ENCODE measurements around the gene INO80. TPM values are rescaled to one million over a fixed set of nuclear protein-coding genes. Genes with fewer than 3 reads are reported as not detected.

Gene INO80, protein sequence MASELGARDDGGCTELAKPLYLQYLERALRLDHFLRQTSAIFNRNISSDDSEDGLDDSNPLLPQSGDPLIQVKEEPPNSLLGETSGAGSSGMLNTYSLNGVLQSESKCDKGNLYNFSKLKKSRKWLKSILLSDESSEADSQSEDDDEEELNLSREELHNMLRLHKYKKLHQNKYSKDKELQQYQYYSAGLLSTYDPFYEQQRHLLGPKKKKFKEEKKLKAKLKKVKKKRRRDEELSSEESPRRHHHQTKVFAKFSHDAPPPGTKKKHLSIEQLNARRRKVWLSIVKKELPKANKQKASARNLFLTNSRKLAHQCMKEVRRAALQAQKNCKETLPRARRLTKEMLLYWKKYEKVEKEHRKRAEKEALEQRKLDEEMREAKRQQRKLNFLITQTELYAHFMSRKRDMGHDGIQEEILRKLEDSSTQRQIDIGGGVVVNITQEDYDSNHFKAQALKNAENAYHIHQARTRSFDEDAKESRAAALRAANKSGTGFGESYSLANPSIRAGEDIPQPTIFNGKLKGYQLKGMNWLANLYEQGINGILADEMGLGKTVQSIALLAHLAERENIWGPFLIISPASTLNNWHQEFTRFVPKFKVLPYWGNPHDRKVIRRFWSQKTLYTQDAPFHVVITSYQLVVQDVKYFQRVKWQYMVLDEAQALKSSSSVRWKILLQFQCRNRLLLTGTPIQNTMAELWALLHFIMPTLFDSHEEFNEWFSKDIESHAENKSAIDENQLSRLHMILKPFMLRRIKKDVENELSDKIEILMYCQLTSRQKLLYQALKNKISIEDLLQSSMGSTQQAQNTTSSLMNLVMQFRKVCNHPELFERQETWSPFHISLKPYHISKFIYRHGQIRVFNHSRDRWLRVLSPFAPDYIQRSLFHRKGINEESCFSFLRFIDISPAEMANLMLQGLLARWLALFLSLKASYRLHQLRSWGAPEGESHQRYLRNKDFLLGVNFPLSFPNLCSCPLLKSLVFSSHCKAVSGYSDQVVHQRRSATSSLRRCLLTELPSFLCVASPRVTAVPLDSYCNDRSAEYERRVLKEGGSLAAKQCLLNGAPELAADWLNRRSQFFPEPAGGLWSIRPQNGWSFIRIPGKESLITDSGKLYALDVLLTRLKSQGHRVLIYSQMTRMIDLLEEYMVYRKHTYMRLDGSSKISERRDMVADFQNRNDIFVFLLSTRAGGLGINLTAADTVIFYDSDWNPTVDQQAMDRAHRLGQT (N-terminal part only)
- 27.6 and 30.9 TPM in 2 replicates for total RNA-seq

DNA sequence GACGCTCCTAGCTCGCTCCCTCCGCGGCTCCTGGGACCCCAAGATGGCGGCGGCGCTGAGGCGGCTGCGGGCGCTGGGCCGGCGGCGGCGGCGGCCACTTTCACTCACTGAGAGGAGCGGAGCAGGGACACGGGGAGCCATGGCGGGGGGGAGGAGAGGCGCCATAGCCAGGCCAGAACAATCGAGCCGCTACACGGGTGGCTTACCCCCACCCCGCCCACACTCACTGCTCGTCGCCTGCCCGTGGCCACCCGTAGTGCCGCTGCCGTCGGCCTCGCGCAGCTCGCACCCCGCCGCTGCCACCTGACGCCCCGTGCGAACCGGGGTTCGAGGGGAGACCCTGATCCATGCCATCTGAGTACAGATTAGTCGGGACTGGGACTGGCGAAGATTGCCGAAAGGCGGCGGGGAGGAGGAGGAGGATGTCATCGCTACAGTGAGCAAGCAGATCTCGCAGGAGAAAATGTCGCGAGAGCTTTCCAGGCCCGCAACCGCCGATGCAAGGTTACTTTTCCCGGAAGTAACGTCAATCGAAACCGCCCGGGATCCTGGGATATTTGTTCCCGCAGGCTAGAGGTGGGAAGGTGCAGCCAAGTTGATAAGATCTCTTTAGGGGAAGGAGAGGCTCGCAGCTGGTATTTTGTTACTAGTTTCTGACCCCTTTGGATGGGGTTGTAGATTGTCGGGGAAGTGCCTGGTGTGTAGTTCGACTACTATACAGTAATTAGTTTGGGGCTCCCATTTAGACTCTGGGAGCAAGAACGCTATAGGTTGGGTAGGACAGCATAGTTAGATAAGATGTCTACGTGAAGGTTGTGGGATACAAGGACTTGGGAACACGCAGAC lies at the start of gene INO80:
Gene INO80, minus strand, starts transcription at position 165 of the 846 bp plus-strand sequence. CDS start 19,970 bp downstream, outside the sequence.

DNA sequence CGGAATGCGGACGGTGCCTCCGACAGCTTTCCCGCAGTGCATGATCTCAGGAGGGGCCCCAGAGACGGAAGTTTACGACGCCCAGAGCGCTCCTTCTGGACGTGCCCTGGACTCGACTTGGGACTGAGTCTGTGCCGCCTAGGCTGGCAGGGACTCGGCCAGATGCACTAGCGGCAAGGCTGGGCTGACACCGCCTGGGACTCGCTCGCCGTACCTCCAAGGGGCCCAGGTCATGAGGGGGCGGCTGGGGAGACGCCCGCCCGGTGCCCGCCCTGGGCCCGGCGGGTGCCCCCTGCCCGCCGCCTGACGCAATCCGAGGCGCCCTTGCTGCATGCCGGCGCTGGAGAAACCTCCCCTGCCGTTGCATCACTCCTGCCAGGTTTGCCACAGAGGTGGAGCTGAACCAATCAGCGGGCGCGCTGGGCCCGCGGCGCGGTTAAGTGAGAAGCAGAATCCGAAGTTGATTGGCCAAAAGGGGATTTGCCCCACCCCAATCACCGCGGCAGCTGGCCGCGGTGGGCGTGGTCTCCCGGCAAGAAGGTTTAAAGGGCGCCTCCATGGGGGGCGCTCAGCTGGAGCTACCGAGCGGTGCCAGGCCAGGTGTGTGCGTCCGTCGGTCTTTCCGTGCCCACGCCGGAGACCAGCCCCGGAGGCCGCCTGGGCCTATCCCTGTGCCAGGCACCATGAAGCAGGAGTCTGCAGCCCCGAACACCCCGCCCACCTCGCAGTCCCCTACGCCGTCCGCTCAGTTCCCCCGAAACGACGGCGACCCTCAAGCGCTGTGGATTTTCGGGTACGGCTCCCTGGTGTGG lies 163.0 kb downstream of the INO80 start, which contains the start of gene CHAC1:
Gene CHAC1, plus strand, starts transcription at position 571 of the 812 bp plus-strand sequence. Its CDS starts 113 bp downstream, at position 684.

Other genes starting within 250 kb of the INO80 start
- gene RHOV, start 242.0 kb downstream of the INO80 start, total RNA-seq = not detected in 2 replicates
- 47.9 and 49.5 TPM in 2 replicates for gene VPS18, start 221.8 kb downstream of the INO80 start, total RNA-seq
- gene DLL4, start 186.9 kb downstream of the INO80 start, total RNA-seq = 0.28 and 0.38 TPM in 2 replicates
- gene CHAC1, start 162.8 kb downstream of the INO80 start, total RNA-seq = 3.9 and 6.5 TPM in 2 replicates
- under 0.01 TPM in 1 of 2 replicates, not detected in the other for gene EXD1, start 114.5 kb upstream of the INO80 start, total RNA-seq
- 77.6 and 79.2 TPM in 2 replicates for gene CHP1, start 115.0 kb upstream of the INO80 start, total RNA-seq
- 2.3 and 14.6 TPM in 2 replicates for gene OIP5, start 216.3 kb upstream of the INO80 start, total RNA-seq
- gene NUSAP1, start 216.6 kb upstream of the INO80 start, total RNA-seq = 16.3 and 71.5 TPM in 2 replicates

Measured in regular cardiac myocyte (primary cell).